Mucosa of stomach (tissue), 1 donor: ENCODE measurements around the gene TMEM63B.
"Not testable (repeated sequence)": the region's sequence is repeated elsewhere in the genome, so short reads cannot be mapped to it uniquely, and the experiment has no call there.

ENCODE experiments used
- H3K27me3 ChIP-seq: one replicate; pipeline ENCODE4 v1.7.0; 2013; ENCODE audit warnings: mild to moderate bottlenecking, low read length; ENCODE audit not compliant: control insufficient read depth, insufficient read depth
- H3K36me3 ChIP-seq: one replicate; pipeline ENCODE4 v1.7.0; 2013; ENCODE audit warnings: low read length; ENCODE audit not compliant: control insufficient read depth, insufficient read depth
- H3K4me1 ChIP-seq: one replicate; pipeline ENCODE4 v1.7.0; 2013; ENCODE audit warnings: mild to moderate bottlenecking, low read length; ENCODE audit not compliant: control insufficient read depth, insufficient read depth
- H3K4me3 ChIP-seq: one replicate; pipeline ENCODE4 v1.7.0; 2013; ENCODE audit warnings: low read length
- H3K9ac ChIP-seq: one replicate; pipeline ENCODE4 v1.7.0; 2013; ENCODE audit warnings: mild to moderate bottlenecking, low read length, moderate library complexity
- H3K9me3 ChIP-seq: one replicate; pipeline ENCODE4 v1.7.0; 2013; ENCODE audit warnings: mild to moderate bottlenecking, low read length, moderate library complexity; ENCODE audit not compliant: control insufficient read depth
- donor health status: Pancreatic carcinoma.

TMEM63B gene

DNA sequence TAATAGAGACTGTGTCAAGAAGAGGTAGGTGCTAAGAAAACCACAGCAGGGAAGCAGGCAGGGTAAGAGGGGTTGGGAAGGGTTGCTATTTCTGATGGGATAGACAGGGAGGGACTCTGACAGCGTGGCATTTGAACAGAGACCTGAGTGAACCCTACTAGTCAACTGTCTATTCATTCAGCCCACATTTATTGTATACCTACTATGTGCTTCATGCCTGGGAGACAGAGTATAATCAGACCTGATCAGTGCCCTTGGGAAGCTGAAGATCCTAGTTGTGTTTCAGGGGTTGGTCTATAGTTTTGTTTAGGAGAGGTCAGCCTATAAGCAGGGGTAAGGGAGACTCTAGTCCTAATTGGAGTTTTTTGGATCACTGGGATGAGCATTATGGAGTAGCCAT lies 16.4 kb downstream of the TMEM63B start:
- no peaks in the 10 kb centered on the region for H3K4me1 ChIP-seq
- H3K27me3 ChIP-seq = no peaks in the 10 kb centered on the region
- no peak overlapping the region for H3K4me3 ChIP-seq
- H3K9ac ChIP-seq = no peak overlapping the region
- no peaks in the 10 kb centered on the region for H3K9me3 ChIP-seq
- H3K36me3 ChIP-seq = peaks cover 28% of the 10 kb centered on the region

DNA sequence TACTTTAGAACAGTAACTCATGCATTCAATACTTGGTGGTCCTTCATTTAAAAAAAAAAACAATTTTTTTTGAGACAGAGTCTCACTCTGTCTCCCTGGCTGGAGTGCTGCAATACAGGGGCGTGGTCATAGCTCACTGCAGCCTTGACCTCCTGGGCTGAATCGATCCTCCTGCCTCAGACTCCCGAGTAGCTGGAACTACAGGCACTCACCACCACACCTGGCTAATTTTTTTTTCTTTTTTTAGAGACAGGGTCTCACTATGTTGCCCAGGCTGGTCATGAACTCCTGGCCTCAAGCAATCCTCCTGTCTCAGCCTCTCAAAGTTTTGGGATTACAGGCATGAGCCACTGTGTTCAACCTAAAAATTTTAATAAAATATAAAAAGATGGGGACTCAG lies 17.2 kb downstream of the TMEM63B start:
- H3K36me3 ChIP-seq = peaks cover 29% of the 10 kb centered on the region
- H3K4me1 ChIP-seq, H3K27me3 ChIP-seq, H3K4me3 ChIP-seq, H3K9me3 ChIP-seq, H3K9ac ChIP-seq: not testable (repeated sequence)

DNA sequence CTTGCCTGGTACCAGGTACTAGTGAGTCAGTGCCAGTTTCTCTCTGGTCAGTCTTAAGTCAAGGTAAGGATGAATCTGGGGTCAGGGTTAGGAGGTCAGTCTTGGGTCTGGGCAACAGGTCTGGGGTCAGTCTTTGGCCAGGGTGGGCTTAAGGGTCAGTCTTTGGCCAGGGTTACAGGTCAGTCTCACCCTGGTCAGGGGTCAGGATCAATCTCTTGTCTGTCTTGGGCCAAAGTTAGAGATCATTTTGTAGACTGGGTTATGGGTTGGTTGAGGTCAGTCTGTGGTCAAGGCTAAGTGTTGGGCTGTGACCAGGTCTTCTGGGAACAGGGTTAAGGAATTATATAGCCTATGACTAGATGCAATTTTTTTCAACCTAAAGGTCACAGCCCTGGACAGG lies 18.5 kb downstream of the TMEM63B start:
- Histone ChIP-seq H3K27me3 (no peaks in the 10 kb centered on the region), H3K9ac (no peak overlapping the region), H3K36me3 (peaks cover 25% of the 10 kb centered on the region)

DNA sequence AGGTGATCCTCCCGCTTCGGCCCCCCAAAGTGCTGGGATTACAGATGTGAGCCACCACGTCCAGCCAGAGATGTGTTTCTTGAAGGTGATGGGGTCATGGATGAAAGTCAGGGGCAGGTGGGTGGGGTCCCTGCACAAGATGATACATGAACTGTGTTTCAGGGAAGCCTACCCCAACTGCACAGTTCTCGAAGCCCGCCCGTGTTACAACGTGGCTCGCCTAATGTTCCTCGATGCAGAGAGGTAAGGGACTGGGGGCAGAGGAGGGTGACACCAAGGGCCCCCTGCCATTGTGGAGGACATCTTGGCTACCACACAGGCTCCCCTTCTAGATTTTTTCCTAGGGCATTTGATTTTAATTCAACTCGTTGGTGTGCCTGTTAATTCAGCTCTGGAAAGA lies 19.3 kb downstream of the TMEM63B start:
- Histone ChIP-seq H3K27me3 (no peaks in the 10 kb centered on the region), H3K9ac (no peak overlapping the region), H3K4me1 (peaks cover 6% of the 10 kb centered on the region), H3K4me3 (no peak overlapping the region), H3K9me3 (no peaks in the 10 kb centered on the region), H3K36me3 (peaks cover 25% of the 10 kb centered on the region)

More for the DNA sequence above, 18.5 kb downstream of the TMEM63B start:
- Histone ChIP-seq H3K9me3 (no peaks in the 10 kb centered on the region), H3K4me1 (no peaks in the 10 kb centered on the region), H3K4me3 (no peak overlapping the region)

DNA sequence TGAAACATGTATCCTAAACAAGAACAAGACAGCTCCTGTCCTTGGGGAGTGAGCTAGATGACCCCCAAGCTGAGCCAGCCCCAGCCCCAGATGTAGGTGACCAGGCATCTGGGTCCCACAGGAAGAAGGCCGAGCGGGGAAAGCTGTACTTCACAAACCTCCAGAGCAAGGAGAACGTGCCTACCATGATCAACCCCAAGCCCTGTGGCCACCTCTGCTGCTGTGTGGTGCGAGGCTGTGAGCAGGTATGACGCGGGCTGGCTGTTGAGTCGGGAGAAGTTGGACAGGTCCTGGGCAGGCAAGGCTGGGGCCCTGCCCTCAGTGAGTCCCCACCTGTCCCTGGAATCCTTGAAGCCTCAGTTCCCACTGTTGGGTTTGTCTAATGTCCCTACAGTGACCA lies 19.9 kb downstream of the TMEM63B start:
- H3K9ac ChIP-seq = no peak overlapping the region
- H3K36me3 ChIP-seq = peaks cover 25% of the 10 kb centered on the region
- H3K27me3 ChIP-seq = no peaks in the 10 kb centered on the region
- H3K4me3 ChIP-seq = no peak overlapping the region
- no peaks in the 10 kb centered on the region for H3K9me3 ChIP-seq
- H3K4me1 ChIP-seq = peaks cover 12% of the 10 kb centered on the region

DNA sequence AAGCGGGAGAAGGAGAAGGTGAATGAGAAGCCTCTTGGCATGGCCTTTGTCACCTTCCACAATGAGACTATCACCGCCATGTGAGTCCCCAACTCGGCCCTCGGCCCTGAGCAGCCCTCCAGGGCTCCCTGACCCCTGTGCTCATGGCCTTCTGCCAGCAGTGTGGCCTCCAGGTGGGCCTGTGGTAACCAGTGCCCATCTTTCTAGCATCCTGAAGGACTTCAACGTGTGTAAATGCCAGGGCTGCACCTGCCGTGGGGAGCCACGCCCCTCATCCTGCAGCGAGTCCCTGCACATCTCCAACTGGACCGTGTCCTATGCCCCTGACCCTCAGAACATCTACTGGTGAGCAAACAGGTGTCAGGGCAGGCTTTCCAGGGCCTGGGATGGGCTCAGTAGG lies 21.0 kb downstream of the TMEM63B start:
- peaks cover 12% of the 10 kb centered on the region for H3K4me1 ChIP-seq

DNA sequence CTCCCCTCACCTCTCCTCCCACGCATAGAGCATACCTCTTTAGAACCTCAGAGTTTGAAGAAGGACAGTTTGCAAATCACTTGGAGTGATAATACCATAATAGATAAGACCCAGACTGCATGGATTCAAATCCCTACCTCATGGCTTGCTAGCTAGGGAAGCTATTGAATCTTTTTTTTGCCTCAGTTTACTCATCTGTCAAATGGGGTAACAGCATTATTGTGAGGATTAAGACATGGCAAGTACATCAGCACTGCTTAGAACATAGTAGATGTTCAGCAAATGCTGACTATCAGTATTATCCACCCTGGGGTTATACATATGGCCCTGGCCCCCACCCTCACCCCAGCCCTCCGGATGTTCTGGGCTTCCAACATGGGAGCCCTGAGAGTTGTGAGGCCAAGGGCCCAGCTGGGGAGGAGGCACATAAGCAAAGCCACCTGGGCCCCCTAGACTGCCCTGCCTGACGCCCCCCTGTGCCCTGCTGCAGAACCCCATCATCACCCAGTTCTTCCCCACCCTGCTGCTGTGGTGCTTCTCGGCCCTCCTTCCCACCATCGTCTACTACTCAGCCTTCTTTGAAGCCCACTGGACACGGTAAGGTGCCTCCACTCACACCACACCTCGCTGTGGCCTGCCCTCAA lies 22.1 kb downstream of the TMEM63B start:
- Histone ChIP-seq H3K9me3 (no peaks in the 10 kb centered on the region), H3K27me3 (no peaks in the 10 kb centered on the region), H3K9ac (no peak overlapping the region), H3K36me3 (peaks cover 21% of the 10 kb centered on the region), H3K4me1 (peaks cover 21% of the 10 kb centered on the region), H3K4me3 (no peak overlapping the region)

More for the DNA sequence above, 21.0 kb downstream of the TMEM63B start:
- Histone ChIP-seq H3K9ac (no peak overlapping the region), H3K4me3 (no peak overlapping the region), H3K36me3 (peaks cover 25% of the 10 kb centered on the region), H3K9me3 (no peaks in the 10 kb centered on the region), H3K27me3 (no peaks in the 10 kb centered on the region)

DNA sequence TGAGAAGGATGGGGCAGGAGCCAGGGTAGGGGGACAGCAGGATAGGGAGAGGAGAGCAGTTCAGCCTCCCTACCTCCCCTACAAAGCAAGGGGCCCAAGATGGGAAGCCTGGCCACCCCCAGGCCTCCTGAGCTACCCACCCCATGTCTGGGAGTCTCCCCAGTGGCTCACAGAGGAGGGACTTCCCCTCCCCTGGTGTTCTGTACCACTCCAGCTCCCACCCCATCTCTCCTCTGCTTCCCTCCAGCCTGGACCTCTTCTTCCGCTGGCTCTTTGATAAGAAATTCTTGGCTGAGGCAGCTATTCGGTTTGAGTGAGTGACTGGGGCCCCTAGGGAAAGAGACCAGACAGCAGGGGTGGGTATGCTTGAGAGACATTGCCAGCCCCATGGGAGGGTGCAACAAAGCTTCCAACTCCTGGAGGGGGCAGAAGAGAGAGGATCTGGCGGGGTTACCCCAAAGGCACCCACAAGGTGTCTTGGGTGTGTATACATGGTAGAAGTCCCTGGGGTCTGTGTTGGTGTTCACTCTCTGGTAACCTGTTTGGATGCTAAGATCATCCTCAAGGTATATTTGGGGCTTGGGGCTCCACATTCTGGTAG lies 23.1 kb downstream of the TMEM63B start:
- Histone ChIP-seq H3K9ac (no peak overlapping the region), H3K4me3 (no peak overlapping the region), H3K36me3 (peaks cover 21% of the 10 kb centered on the region), H3K4me1 (peaks cover 29% of the 10 kb centered on the region), H3K9me3 (no peaks in the 10 kb centered on the region), H3K27me3 (no peaks in the 10 kb centered on the region)

DNA sequence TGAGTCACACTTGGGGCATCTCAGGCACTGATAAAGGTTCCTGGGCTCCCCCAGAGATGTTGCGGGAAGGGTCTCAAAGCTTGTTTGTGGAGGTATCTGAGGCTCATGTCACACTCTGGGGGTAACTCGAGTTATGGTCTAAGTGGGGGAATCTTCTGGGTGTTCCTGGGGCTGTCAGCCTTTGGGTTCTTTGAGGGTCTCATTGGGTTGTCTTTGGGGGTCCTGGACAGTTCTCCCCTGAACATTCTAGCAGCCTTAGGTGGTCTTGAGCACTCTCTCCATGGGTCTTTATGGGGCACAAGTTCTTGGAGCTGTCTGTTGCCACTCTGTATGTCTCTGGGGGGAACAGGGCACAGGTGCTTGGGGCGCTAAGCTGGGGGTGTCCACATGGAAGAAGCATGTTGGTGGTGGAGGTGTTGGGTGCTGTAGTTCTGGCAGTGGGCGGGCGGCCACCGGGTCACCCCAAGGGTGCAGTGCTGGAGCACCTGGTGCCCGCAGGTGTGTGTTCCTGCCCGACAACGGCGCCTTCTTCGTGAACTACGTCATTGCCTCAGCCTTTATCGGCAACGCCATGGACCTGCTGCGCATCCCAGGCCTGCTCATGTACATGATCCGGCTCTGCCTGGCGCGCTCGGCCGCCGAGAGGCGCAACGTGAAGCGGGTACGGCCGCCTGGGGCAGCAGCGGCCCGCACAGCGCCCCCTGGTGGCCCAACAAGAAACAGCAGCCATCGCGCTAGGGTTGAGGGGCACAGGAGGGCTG lies 24.2 kb downstream of the TMEM63B start:
- Histone ChIP-seq H3K4me3 (no peak overlapping the region), H3K9ac (no peak overlapping the region), H3K36me3 (peaks cover 21% of the 10 kb centered on the region), H3K9me3 (no peaks in the 10 kb centered on the region), H3K4me1 (peaks cover 33% of the 10 kb centered on the region), H3K27me3 (no peaks in the 10 kb centered on the region)

DNA sequence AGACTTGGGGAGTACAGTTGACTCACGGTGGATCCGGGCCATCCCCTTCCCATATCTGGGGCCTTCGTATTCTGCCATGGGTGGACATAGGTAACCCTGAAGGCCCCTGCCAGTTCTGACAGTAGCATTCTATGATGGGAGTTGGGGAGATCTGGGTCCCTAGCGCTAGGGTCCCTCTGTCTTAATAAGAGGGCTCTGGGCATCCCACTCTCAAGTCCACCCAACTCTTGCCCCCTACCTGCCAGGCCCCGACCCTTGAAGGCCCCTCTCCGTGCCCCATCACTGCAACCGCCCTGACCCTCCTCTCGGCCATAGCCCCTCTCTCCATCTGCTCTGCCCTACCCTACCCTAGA lies 24.7 kb downstream of the TMEM63B start:
- no peaks in the 10 kb centered on the region for H3K27me3 ChIP-seq
- peaks cover 21% of the 10 kb centered on the region for H3K36me3 ChIP-seq
- H3K9me3 ChIP-seq = no peaks in the 10 kb centered on the region
- H3K4me3 ChIP-seq = no peak overlapping the region
- H3K9ac ChIP-seq = no peak overlapping the region
- peaks cover 39% of the 10 kb centered on the region for H3K4me1 ChIP-seq

DNA sequence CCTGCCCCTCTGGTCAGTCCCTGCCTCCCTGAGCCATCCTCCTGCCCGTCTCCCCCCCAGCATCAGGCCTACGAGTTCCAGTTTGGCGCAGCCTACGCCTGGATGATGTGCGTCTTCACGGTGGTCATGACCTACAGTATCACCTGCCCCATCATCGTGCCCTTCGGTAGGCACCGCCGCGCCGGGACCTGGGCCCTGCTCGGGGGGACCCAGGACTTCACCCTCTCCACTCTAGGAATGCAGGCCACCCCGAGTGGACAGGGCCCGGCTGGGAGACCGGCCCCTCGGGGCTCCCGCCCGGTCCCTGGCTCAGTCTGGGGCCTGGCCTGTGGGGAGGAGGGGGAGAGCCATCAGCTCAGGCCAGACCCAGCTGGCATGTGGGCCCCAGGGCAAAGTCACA lies 25.2 kb downstream of the TMEM63B start:
- no peak overlapping the region for H3K9ac ChIP-seq
- H3K27me3 ChIP-seq = no peaks in the 10 kb centered on the region
- H3K36me3 ChIP-seq = peaks cover 21% of the 10 kb centered on the region
- peaks cover 43% of the 10 kb centered on the region for H3K4me1 ChIP-seq
- no peak overlapping the region for H3K4me3 ChIP-seq
- no peaks in the 10 kb centered on the region for H3K9me3 ChIP-seq

DNA sequence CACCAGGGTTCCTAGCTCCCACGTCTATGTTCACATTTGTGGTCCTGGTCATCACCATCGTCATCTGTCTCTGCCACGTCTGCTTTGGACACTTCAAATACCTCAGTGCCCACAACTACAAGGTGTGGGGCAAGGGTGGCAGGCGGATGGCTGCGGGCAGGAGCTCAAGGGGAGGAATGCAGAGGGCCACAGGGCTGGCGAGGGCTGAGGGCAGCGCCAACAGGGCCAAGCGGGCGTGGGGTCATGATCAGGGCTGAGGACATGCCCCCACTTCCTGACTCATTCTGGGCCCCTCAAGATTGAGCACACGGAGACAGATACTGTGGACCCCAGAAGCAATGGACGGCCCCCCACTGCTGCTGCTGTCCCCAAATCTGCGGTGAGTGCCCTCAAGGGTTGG lies 26.7 kb downstream of the TMEM63B start:
- H3K4me3 ChIP-seq = no peak overlapping the region
- H3K36me3 ChIP-seq = peaks cover 13% of the 10 kb centered on the region
- peak overlapping the region; percentile 57 for H3K9ac ChIP-seq
- peaks cover 54% of the 10 kb centered on the region for H3K4me1 ChIP-seq
- H3K9me3 ChIP-seq = no peaks in the 10 kb centered on the region
- H3K27me3 ChIP-seq = no peaks in the 10 kb centered on the region
